CD4-positive, alpha-beta T cell treated with Interferon gamma for 1 hour (primary cell): ENCODE results near the gene ABL1.
"Not testable (repeated sequence)": the region's sequence is repeated elsewhere in the genome, so short reads cannot be mapped to it uniquely, and the experiment has no call there.

ENCODE experiments used
- DNase-seq: peaks from one replicate; pipeline ENCODE4 v3.0.0-alpha.2; 2020

The ABL1 gene

GRCh38 chr9:130825809-130826208 lies 9.2 kb upstream of the ABL1 start:
- DNase-seq, result no peak

- no peak for DNase-seq
Observed at GRCh38 chr9:130829762-130830161, 5.3 kb upstream of the ABL1 start.

GRCh38 chr9:130830231-130830760 lies 4.8 kb upstream of the ABL1 start:
- no peak for DNase-seq

GRCh38 chr9:130831077-130831476 lies 4.0 kb upstream of the ABL1 start:
- no peak for DNase-seq

DNA sequence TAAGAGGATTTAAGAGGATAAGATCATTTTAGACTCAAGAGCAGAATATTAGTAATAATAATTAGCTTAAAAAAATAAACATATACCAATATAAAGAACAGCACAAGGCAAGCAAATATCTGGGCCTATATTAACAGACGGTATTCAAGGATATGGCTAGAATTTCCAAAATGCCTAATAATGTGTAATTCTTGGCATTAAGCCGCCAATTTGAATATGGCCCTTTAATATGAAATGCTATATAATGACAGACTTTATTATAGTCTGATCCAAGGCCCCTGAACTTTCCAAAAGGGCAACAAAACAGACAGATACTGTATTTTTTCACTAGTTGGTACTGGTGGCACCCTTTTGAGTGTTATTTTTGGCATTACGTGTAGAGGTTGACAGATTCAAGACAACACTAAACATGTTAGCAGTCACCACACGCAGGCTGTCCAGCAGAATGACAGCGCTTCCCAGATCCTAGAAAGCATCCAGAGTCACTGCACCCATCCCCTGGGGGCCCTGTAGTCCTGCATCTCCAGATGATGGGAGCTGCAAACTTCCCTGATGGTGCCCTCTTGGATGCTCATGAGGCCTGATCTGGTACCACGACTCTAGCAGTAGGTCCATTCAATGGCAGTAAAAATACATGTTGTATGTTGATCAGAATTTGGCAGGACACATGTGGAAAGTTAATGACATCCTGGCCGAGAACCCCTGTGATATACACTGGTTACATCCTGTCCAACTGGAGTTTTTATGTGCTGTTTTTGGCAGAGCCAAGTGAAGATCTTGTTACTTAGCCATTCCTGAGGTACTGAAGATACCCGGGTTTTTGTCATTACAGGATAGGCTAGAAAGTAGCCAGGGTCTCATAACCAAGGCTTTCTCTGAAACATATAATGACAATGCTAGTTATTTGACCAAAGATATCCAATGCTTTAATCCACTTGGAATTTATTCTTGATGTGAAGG lies 1.7 kb upstream of the ABL1 start:
- DNase-seq, result no peak

DNA sequence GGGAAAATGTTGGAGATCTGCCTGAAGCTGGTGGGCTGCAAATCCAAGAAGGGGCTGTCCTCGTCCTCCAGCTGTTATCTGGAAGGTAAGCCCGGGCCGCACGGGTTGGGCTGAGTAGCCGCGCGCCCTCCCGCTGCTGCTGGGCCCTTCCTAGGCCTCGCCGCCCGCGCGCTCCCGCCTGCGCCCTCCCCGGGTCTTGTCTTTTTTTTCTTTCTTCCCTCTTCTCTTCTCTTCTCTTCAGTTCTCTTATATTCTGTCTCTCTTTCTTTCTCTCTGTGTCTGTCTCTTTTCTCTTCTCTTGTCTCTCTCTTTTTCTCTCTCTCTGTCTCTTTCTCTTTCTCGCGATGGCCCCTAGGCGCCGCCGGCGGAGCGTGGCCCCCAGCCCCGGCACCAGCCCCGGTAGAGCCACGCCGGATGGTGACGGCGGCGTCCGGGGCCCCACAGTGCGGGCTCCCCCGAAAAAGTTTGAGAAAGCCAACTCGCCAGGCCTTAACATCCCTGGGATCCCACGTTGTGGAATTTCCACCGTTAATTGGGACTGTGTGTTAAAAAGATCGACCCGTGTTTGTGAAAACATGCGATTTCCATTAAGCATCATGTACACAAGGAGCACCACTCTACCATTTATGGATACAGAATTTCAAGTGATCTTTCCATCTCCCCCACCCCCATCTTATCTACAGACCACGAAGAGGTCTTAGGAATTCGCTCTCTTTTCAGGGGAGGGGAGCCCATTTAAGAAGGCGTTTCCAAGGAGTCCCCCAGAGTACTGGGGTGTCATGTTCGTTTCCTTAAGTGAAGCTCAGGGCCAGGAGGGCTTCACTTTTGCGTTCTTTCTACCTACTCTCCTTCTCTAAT lies 616 bp downstream of the ABL1 start:
- no peak for DNase-seq

GRCh38 chr9:130837002-130837511 lies 2.0 kb downstream of the ABL1 start:
- DNase-seq, result no peak

DNA sequence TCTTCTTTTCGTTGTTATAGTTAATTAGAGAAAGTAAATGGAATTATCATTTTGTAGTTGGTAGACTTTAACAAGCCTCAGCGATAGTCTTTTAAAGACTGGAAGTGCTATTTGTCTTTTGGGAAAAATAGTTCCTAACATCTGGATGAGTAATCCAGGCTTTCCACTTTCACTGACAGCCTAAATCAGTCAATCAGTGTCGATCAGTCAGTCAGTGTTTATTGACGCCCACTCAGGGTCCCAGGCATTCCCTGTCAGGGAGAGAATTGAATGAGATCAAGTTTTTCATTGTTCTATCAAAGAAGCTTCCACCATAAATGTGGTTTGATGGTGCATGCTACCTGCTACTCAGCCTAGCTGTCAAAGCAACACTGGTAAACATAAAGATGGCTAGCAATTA lies 2.6 kb downstream of the ABL1 start:
- no peak for DNase-seq

DNA sequence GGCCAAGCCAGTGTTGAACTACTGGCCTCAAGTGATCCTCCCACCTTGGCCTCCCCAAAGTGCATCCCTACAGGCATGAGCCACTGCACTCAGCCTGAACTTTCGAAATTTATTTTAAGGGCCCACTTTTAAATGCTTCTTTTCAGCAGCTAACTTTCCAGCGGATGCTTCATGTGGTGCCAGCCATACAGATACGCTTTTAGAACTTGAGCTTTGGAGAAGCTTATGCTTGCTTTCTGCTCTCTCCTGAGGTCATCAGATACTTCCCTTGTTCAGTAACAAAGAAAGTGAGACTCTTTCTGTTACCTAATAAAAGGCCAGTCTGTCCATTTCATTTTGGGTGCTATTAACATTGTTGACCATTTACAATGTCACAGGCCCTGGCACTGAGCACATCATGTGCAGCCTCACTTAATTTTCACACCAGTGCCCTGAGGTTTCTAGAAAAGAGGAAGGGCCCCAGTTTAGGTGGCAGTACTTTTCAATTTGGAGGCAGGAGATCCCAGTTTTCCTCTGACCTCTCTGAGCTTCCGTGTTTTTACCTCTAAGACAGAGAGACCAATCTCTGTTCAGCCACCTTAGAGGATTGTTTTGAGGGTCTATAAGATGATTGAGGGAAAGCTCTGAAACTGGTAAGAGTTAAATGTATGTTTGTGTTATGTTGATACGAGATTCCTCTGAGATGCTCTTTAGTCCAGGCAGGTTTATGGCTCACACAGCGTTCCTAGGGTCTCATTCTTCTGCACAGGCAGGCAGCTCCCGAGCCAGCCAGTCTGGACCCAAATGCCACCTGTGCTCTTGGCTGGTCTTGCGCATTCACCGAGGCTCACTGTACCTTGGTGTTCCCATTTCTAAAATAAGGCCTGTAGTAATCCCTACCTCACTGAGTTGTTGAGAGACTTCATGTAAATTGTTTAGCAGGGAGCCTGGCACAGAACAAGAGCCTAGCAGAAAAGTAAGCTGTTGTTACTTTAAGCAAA lies 4.4 kb downstream of the ABL1 start:
- DNase-seq, result no peak

GRCh38 chr9:130842545-130842944 lies 7.5 kb downstream of the ABL1 start:
- DNase-seq, result no peak

GRCh38 chr9:130843049-130843908 lies 8.2 kb downstream of the ABL1 start:
- no peak for DNase-seq

- DNase-seq, result no peak
Observed at GRCh38 chr9:130844044-130844451, 9.0 kb downstream of the ABL1 start.

GRCh38 chr9:130845254-130845653 lies 10.2 kb downstream of the ABL1 start:
- no peak for DNase-seq

DNA sequence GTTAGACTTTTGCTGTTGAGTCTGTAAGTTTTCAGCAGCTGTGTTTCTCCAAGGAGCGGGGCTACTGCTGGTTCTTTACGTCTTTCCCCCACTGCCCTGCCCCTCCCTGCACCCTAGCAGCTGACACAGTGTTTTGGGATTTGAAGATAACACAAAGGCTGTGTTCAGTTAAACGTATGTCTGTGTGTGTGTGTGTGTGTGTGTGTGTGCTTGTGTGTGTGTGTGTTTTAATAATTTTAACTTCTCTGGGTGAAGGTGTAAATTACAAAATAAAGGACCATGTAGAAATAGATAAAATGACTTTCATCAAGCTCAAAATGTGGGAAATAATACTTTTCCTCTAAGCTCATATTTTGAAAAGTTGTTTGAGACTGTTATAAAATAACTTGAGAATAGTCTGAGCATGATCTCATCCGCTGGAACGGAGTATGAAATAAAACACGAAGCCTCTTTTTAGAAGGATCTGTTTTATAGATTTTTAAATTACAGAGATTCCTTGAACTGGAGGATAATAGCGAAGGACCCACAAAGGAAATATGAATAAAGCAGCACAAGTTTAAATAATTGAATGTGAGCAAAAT lies 10.9 kb downstream of the ABL1 start:
- DNase-seq, result no peak

- DNase-seq, result no peak
Observed at GRCh38 chr9:130846487-130847305, 11.6 kb downstream of the ABL1 start.

GRCh38 chr9:130847306-130848217 lies 12.5 kb downstream of the ABL1 start:
- no peak for DNase-seq

DNA sequence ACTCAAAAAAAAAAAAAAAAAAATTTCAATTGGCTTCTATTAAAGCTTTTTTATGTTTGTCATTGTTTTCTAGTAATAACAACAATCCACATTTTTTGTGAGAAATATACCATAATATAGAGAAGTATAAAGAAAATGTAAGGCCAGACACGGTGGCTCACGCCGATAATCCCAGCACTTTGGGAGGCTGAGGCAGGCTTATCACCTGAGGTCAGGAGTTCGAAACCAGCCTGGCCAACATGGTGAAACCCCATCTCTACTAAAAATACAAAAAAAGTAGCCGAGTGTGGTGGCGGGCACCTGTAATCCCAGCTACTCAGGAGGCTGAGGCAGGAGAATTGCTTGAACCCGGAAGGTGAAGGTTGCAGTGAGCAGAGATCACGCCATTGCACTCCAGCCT lies 13.5 kb downstream of the ABL1 start:
- not testable (repeated sequence) for DNase-seq

- DNase-seq, result no peak
Observed at GRCh38 chr9:130849356-130849755, 14.3 kb downstream of the ABL1 start.

DNA sequence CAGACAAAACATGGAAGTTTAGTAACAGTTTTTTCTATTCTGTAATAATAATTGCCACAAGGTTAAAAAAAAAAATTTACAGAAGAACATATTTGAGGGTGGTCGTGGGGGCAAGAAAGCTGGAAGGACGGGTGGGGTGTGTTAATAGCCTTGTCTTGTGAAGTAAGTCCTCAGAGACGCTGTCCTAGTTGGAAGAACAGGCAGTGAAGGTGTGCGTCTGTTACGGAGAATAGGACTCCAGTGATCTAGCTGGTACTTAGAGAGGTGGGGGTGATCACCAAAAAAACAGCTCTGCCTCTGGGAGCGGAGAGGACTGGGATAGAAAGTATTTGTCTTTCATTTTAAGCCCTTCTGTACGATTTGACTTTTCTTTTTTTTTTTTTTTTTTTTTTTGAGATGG lies 17.7 kb downstream of the ABL1 start:
- no peak for DNase-seq
